SH-SY5Y (cell line): ENCODE measurements around the gene LSM4.

ENCODE experiments used
- GATA2 ChIP-seq: IDR thresholded peaks from 2 replicates; pipeline ENCODE4 v1.6.1; 2011; ENCODE audit warnings: mild to moderate bottlenecking, low read depth, low read length
- GATA3 ChIP-seq: IDR thresholded peaks from 2 replicates; pipeline ENCODE4 v1.6.1; 2011; ENCODE audit warnings: low read depth, mild to moderate bottlenecking, low read length, moderate library complexity

- TF ChIP-seq GATA2, result no peak
- no peak for TF ChIP-seq GATA3
Measured at GRCh38 chr19:18304208-18304457, 18.7 kb downstream of the LSM4 start.
